Activated naive CD4-positive, alpha-beta T cell treated with anti-CD3 and anti-CD28 coated beads, Interleukin-2, amount 10 ng/mL, durations not matched to agents 7 days and 5 days (primary cell): Measurements from ENCODE around the gene MTMR10.

Experiments
- CTCF ChIA-PET: fragments of 350-600 bp; sonication (Branson Sonifier 250); formaldehyde crosslinking; loops from one replicate; lab custom pipeline; 2021; ENCODE audit warnings: antibody characterized with exemption; lab: Charles Lee
- DNase-seq: peaks from one replicate; pipeline ENCODE4 v3.0.0-alpha.2; 2020
- H3K27ac Mint-ChIP-seq: one replicate; pipeline ENCODE4 v1.8.0; 2021; ENCODE audit warnings: mild to moderate bottlenecking, moderate library complexity, mixed read lengths
- H3K27me3 Mint-ChIP-seq: one replicate; pipeline ENCODE4 v1.8.0; 2021; ENCODE audit warnings: mild to moderate bottlenecking, mixed read lengths
- H3K36me3 Mint-ChIP-seq: one replicate; pipeline ENCODE4 v1.8.0; 2021; ENCODE audit warnings: mixed read lengths
- H3K4me1 Mint-ChIP-seq: one replicate; pipeline ENCODE4 v1.8.0; 2021; ENCODE audit warnings: mixed read lengths
- H3K4me3 Mint-ChIP-seq: one replicate; pipeline ENCODE4 v1.8.0; 2021; ENCODE audit warnings: mild to moderate bottlenecking, moderate library complexity, mixed read lengths
- H3K9me3 Mint-ChIP-seq: one replicate; pipeline ENCODE4 v1.8.0; 2021; ENCODE audit warnings: mixed read lengths

Gene MTMR10

GRCh38 chr15:30962079-30962478 lies 29.3 kb downstream of the MTMR10 start:
- CTCF ChIA-PET: interaction anchor here (1.8 kb wide), 1 partner anchor 167 kb away, joined by 7 read pairs; no protein-coding TSS in a partner anchor
- Mint-ChIP-seq H3K27ac (no peak overlapping the region), H3K27me3 (no peaks in the 10 kb centered on the region), H3K4me1 (peaks cover 17% of the 10 kb centered on the region), H3K4me3 (no peak overlapping the region), H3K9me3 (no peaks in the 10 kb centered on the region), H3K36me3 (peaks cover 49% of the 10 kb centered on the region)
- no peak for DNase-seq

- peaks cover 58% of the 10 kb centered on the region for H3K36me3 Mint-ChIP-seq
- no peak overlapping the region for H3K4me3 Mint-ChIP-seq
- CTCF ChIA-PET: no interaction called here
- no peaks in the 10 kb centered on the region for H3K9me3 Mint-ChIP-seq
- DNase-seq: no peak
- H3K27me3 Mint-ChIP-seq: no peaks in the 10 kb centered on the region
- peaks cover 18% of the 10 kb centered on the region for H3K4me1 Mint-ChIP-seq
- no peak overlapping the region for H3K27ac Mint-ChIP-seq
Measured at GRCh38 chr15:30958219-30958618, 33.2 kb downstream of the MTMR10 start.

GRCh38 chr15:30956216-30957124 lies 35.0 kb downstream of the MTMR10 start:
- DNase-seq: no peak
- Mint-ChIP-seq H3K27me3 (no peaks in the 10 kb centered on the region), H3K9me3 (no peaks in the 10 kb centered on the region), H3K27ac (no peak overlapping the region), H3K4me3 (no peak overlapping the region), H3K4me1 (peaks cover 7% of the 10 kb centered on the region), H3K36me3 (peaks cover 64% of the 10 kb centered on the region)
- CTCF ChIA-PET: no interaction called here

GRCh38 chr15:30954674-30955073 lies 36.8 kb downstream of the MTMR10 start:
- Mint-ChIP-seq H3K36me3 (peaks cover 66% of the 10 kb centered on the region), H3K4me3 (no peak overlapping the region), H3K27ac (no peak overlapping the region), H3K4me1 (peaks cover 7% of the 10 kb centered on the region), H3K9me3 (no peaks in the 10 kb centered on the region), H3K27me3 (no peaks in the 10 kb centered on the region)
- DNase-seq: no peak
- CTCF ChIA-PET: no interaction called here

- Mint-ChIP-seq H3K4me1 (peaks cover 7% of the 10 kb centered on the region), H3K27ac (peak overlapping the region; percentile 77), H3K27me3 (no peaks in the 10 kb centered on the region), H3K4me3 (no peak overlapping the region), H3K9me3 (peaks cover 3% of the 10 kb centered on the region), H3K36me3 (peaks cover 73% of the 10 kb centered on the region)
- no peak for DNase-seq
- CTCF ChIA-PET: no interaction called here
Measured at GRCh38 chr15:30953731-30954378, 37.6 kb downstream of the MTMR10 start.

- peaks cover 3% of the 10 kb centered on the region for H3K9me3 Mint-ChIP-seq
- H3K4me1 Mint-ChIP-seq: peaks cover 7% of the 10 kb centered on the region
- CTCF ChIA-PET: no interaction called here
- no peak overlapping the region for H3K27ac Mint-ChIP-seq
- DNase-seq: no peak
- no peak overlapping the region for H3K4me3 Mint-ChIP-seq
- H3K36me3 Mint-ChIP-seq: peaks cover 76% of the 10 kb centered on the region
- no peaks in the 10 kb centered on the region for H3K27me3 Mint-ChIP-seq
Measured at GRCh38 chr15:30953183-30953582, 38.2 kb downstream of the MTMR10 start.

- Mint-ChIP-seq H3K27me3 (no peaks in the 10 kb centered on the region), H3K36me3 (peaks cover 57% of the 10 kb centered on the region), H3K9me3 (no peaks in the 10 kb centered on the region), H3K4me1 (no peaks in the 10 kb centered on the region), H3K27ac (no peak overlapping the region), H3K4me3 (no peak overlapping the region)
- CTCF ChIA-PET: no interaction called here
- no peak for DNase-seq
Measured at GRCh38 chr15:30943654-30944335, 47.6 kb downstream of the MTMR10 start.

- Mint-ChIP-seq H3K4me3 (no peak overlapping the region), H3K4me1 (no peaks in the 10 kb centered on the region), H3K27me3 (no peaks in the 10 kb centered on the region), H3K36me3 (peaks cover 61% of the 10 kb centered on the region), H3K27ac (no peak overlapping the region), H3K9me3 (no peaks in the 10 kb centered on the region)
- CTCF ChIA-PET: no interaction called here
- no peak for DNase-seq
Measured at GRCh38 chr15:30941520-30941919, 49.9 kb downstream of the MTMR10 start.

GRCh38 chr15:30940359-30940758 lies 51.1 kb downstream of the MTMR10 start:
- DNase-seq: no peak
- Mint-ChIP-seq H3K27ac (no peak overlapping the region), H3K4me3 (no peak overlapping the region), H3K36me3 (peaks cover 61% of the 10 kb centered on the region), H3K4me1 (no peaks in the 10 kb centered on the region), H3K27me3 (no peaks in the 10 kb centered on the region), H3K9me3 (no peaks in the 10 kb centered on the region)
- CTCF ChIA-PET: no interaction called here

GRCh38 chr15:30939161-30939560 lies 52.3 kb downstream of the MTMR10 start:
- CTCF ChIA-PET: no interaction called here
- no peak for DNase-seq
- H3K36me3 Mint-ChIP-seq: peaks cover 62% of the 10 kb centered on the region
- H3K27ac Mint-ChIP-seq: no peak overlapping the region
- H3K4me1 Mint-ChIP-seq: no peaks in the 10 kb centered on the region
- H3K9me3 Mint-ChIP-seq: no peaks in the 10 kb centered on the region
- no peaks in the 10 kb centered on the region for H3K27me3 Mint-ChIP-seq
- H3K4me3 Mint-ChIP-seq: no peak overlapping the region

GRCh38 chr15:30933293-30933692 lies 58.1 kb downstream of the MTMR10 start:
- no peak overlapping the region for H3K27ac Mint-ChIP-seq

GRCh38 chr15:30930422-30930821 lies 61.0 kb downstream of the MTMR10 start:
- Mint-ChIP-seq H3K4me3 (no peak overlapping the region), H3K9me3 (no peaks in the 10 kb centered on the region), H3K36me3 (peaks cover 34% of the 10 kb centered on the region), H3K4me1 (peaks cover 6% of the 10 kb centered on the region), H3K27me3 (no peaks in the 10 kb centered on the region), H3K27ac (no peak overlapping the region)
- DNase-seq: no peak
- CTCF ChIA-PET: no interaction called here

More at GRCh38 chr15:30933293-30933692, 58.1 kb downstream of the MTMR10 start:
- Mint-ChIP-seq H3K9me3 (no peaks in the 10 kb centered on the region), H3K4me1 (peaks cover 6% of the 10 kb centered on the region), H3K27me3 (no peaks in the 10 kb centered on the region), H3K4me3 (no peak overlapping the region), H3K36me3 (peaks cover 47% of the 10 kb centered on the region)
- CTCF ChIA-PET: no interaction called here
- DNase-seq: no peak

- peaks cover 6% of the 10 kb centered on the region for H3K4me1 Mint-ChIP-seq
- H3K36me3 Mint-ChIP-seq: peaks cover 34% of the 10 kb centered on the region
- no peaks in the 10 kb centered on the region for H3K27me3 Mint-ChIP-seq
Measured at GRCh38 chr15:30929982-30930381, 61.4 kb downstream of the MTMR10 start.

GRCh38 chr15:30929064-30929669 lies 62.3 kb downstream of the MTMR10 start:
- DNase-seq: no peak
- H3K4me1 Mint-ChIP-seq: peaks cover 6% of the 10 kb centered on the region
- CTCF ChIA-PET: interaction anchor here (0.9 kb wide), 1 partner anchor 34 kb away, joined by 3 read pairs; no protein-coding TSS in a partner anchor

More at GRCh38 chr15:30929982-30930381, 61.4 kb downstream of the MTMR10 start:
- no peak overlapping the region for H3K27ac Mint-ChIP-seq
- no peaks in the 10 kb centered on the region for H3K9me3 Mint-ChIP-seq
- no peak for DNase-seq
- CTCF ChIA-PET: no interaction called here
- H3K4me3 Mint-ChIP-seq: no peak overlapping the region

More at GRCh38 chr15:30929064-30929669, 62.3 kb downstream of the MTMR10 start:
- H3K36me3 Mint-ChIP-seq: peaks cover 30% of the 10 kb centered on the region
- no peak overlapping the region for H3K27ac Mint-ChIP-seq
- no peak overlapping the region for H3K4me3 Mint-ChIP-seq
- no peaks in the 10 kb centered on the region for H3K27me3 Mint-ChIP-seq
- no peaks in the 10 kb centered on the region for H3K9me3 Mint-ChIP-seq
